ENCODE results near the gene PRSS50. TPM values are rescaled to one million over a fixed set of nuclear protein-coding genes. Genes with fewer than 3 reads are reported as not detected.

Gene PRSS50
- total and polyA plus RNA-seq, 9 donors = 0.12 to 0.69 (median 0.32) TPM; not detected in 1

GRCh38 chr3:46713050-46713897, 4.4 kb downstream of the PRSS50 start:
- DNase-seq = peak in 2 of 5 donors; percentile 9 to 19

GRCh38 chr3:46712191-46713049, 5.2 kb downstream of the PRSS50 start:
- Histone ChIP-seq H3K9me3 (no peaks in the 10 kb centered on the region), H3K27ac (no peak overlapping the region), H3K4me1 (ENCODE audit: insufficient read depth) (no peaks in the 10 kb centered on the region), H3K4me3 (no peak overlapping the region), H3K27me3 (no peaks in the 10 kb centered on the region), H3K36me3 (no peaks in the 10 kb centered on the region)
- intact Hi-C loops (cut with DNase I) = no loop called here
- 81 to 83% (median 83%) methylated on average over 13 of the region's 13 CpGs for WGBS, 3 donors
- TF ChIP-seq POLR2A (IDR thresholded peaks at IDR 0.05) (no peak), EP300 (IDR thresholded peaks at IDR 0.05) (no peak), CTCF (IDR thresholded peaks at IDR 0.05) (no peak)
- DNase-seq = peak in 2 of 5 donors; percentile 11 to 16

More at GRCh38 chr3:46713050-46713897, 4.4 kb downstream of the PRSS50 start:
- 81 to 87% (median 83%) methylated on average over 14 of the region's 14 CpGs for WGBS, 3 donors
- TF ChIP-seq CTCF (IDR thresholded peaks at IDR 0.05) (no peak), EP300 (IDR thresholded peaks at IDR 0.05) (no peak), POLR2A (IDR thresholded peaks at IDR 0.05) (no peak)
- no peaks in the 10 kb centered on the region for H3K4me1 ChIP-seq (ENCODE audit: insufficient read depth)
- intact Hi-C loops (cut with DNase I) = no loop called here
- no peaks in the 10 kb centered on the region for H3K9me3 ChIP-seq
- H3K27ac ChIP-seq = no peak overlapping the region
- no peaks in the 10 kb centered on the region for H3K36me3 ChIP-seq
- no peak overlapping the region for H3K4me3 ChIP-seq
- H3K27me3 ChIP-seq = no peaks in the 10 kb centered on the region

GRCh38 chr3:46711760-46712159, 5.9 kb downstream of the PRSS50 start:
- Histone ChIP-seq H3K9me3 (no peaks in the 10 kb centered on the region), H3K4me3 (no peak overlapping the region), H3K27ac (no peak overlapping the region), H3K27me3 (no peaks in the 10 kb centered on the region), H3K4me1 (ENCODE audit: insufficient read depth) (no peaks in the 10 kb centered on the region), H3K36me3 (no peaks in the 10 kb centered on the region)
- peak in 1 of 5 donors; percentile 17 for DNase-seq
- intact Hi-C loops (cut with DNase I) = no loop called here
- WGBS, 3 donors = 65 to 77% (median 77%) methylated on average over 7 of the region's 7 CpGs
- no peak for TF ChIP-seq CTCF (IDR thresholded peaks at IDR 0.05)
- no peak for TF ChIP-seq EP300 (IDR thresholded peaks at IDR 0.05)
- TF ChIP-seq POLR2A (IDR thresholded peaks at IDR 0.05) = no peak

- 88 to 97% (median 97%) methylated on average over 2 of the region's 2 CpGs for WGBS, 3 donors
- Histone ChIP-seq H3K27ac (no peak overlapping the region), H3K4me1 (ENCODE audit: insufficient read depth) (no peaks in the 10 kb centered on the region), H3K9me3 (no peaks in the 10 kb centered on the region), H3K4me3 (no peak overlapping the region), H3K27me3 (no peaks in the 10 kb centered on the region), H3K36me3 (no peaks in the 10 kb centered on the region)
- TF ChIP-seq EP300 (IDR thresholded peaks at IDR 0.05) (no peak), POLR2A (IDR thresholded peaks at IDR 0.05) (no peak), CTCF (IDR thresholded peaks at IDR 0.05) (no peak)
- DNase-seq = peak in 1 of 5 donors; percentile 8
- intact Hi-C loops (cut with DNase I) = no loop called here
Measured at GRCh38 chr3:46711305-46711704, 6.4 kb downstream of the PRSS50 start.
